Breast epithelium (tissue), 3 donors: ENCODE results near the gene ARHGAP26.

Experiments used
- POLR2A ChIP-seq: fragments of 450-650 bp; IDR thresholded peaks from one replicate; pipeline ENCODE4 v1.6.1; 2016; ENCODE audit warnings: antibody characterized with exemption, mild to moderate bottlenecking, moderate library complexity
- POLR2AphosphoS5 ChIP-seq, 3 donors: sonication (generic); formaldehyde crosslinking; IDR thresholded peaks; one replicate each; pipeline ENCODE4 v1.6.1; 2017; ENCODE audit warnings: antibody characterized with exemption in 3 of 3
- TF ChIP-seq, protein P1 (sequence below), 3 donors: fragments of 450-650 bp; IDR thresholded peaks; one replicate each; pipeline ENCODE4 v1.5.1; 2016 to 2017; ENCODE audit warnings: antibody characterized with exemption in 3 of 3, mild to moderate bottlenecking in 3 of 3, moderate library complexity in 3 of 3

DNA sequence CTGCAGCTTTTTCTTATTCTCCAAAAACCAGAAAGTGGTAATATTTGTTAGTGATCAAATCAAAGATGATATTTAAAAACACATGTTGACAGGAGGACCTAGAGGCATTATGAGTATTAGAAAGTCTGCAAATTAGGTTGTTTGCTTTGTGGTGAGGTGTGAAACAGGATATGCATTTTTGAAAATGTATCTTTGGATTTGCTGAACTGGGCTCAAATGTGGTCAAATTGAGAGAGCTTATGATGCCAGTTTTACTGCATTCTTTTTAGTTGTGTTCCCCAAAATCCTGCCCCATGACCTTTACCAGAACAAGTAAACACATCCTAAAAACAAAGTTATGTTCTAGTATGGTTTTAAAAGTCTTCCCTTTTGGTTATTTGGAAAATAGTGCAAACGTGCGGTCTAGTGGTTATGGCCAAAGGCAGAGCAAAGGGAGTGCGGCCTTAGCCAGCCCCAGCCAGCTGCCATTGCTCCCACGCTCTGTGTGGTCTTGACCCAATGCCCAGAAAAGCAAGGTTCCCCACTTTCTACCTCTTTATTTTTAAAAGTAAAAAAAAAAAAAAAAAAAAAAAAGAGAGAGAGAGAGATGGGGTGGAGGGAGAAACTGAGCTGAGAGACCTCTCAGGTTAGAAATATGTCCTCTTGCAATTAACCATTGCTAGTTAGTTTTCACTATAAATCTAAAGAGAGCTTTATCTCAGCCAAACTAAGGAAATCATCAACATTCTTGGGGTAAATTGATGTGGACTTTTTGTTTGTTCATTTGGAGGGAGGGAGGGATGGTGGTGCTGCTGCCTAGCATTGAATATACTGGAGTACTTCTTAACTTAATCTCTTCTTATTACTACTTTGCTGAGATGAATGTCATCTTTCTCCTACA is 176.6 kb downstream of the ARHGAP26 start:
- TF ChIP-seq POLR2A (no peak), POLR2AphosphoS5 (IDR thresholded peaks at IDR 0.05) (no peak)
- TF ChIP-seq, protein P1, sequence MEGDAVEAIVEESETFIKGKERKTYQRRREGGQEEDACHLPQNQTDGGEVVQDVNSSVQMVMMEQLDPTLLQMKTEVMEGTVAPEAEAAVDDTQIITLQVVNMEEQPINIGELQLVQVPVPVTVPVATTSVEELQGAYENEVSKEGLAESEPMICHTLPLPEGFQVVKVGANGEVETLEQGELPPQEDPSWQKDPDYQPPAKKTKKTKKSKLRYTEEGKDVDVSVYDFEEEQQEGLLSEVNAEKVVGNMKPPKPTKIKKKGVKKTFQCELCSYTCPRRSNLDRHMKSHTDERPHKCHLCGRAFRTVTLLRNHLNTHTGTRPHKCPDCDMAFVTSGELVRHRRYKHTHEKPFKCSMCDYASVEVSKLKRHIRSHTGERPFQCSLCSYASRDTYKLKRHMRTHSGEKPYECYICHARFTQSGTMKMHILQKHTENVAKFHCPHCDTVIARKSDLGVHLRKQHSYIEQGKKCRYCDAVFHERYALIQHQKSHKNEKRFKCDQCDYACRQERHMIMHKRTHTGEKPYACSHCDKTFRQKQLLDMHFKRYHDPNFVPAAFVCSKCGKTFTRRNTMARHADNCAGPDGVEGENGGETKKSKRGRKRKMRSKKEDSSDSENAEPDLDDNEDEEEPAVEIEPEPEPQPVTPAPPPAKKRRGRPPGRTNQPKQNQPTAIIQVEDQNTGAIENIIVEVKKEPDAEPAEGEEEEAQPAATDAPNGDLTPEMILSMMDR (IDR thresholded peaks at IDR 0.05), result no peak
